Measurements from ENCODE around the gene PRTFDC1. TPM values are rescaled to one million over a fixed set of nuclear protein-coding genes. Genes with fewer than 3 reads are reported as not detected.

PRTFDC1 gene
- total and polyA plus RNA-seq, 2 of the 8 experiments (the other 6 are each of a cell fraction or from before 2014, with no cell fraction given), result 5.9 to 6.6 TPM

GRCh38 chr10:24849501-24850299, 102.7 kb downstream of the PRTFDC1 start:
- Histone ChIP-seq H3K4me1 (replicated peaks in 1 of 4; ENCODE audit: control insufficient read depth in 3 of 4, insufficient read depth in 4 of 4, low read length in 3 of 4) (peaks cover 0 to 5% (median 3%) of the 10 kb centered on the region in 4 experiments; a peak in 2 of 7 replicates), H4K91ac (replicated peaks; ENCODE audit: insufficient read length, low read length) (no peak overlapping the region), H3K36me3 (ENCODE audit: control insufficient read depth in 2 of 4, insufficient read depth in 4 of 4, low read length in 3 of 4) (no peaks in the 10 kb centered on the region), H3K4me3 (ENCODE audit: extremely low read depth in 1 of 4, insufficient read depth in 2 of 4, low read depth in 3 of 4, low read length in 4 of 4) (no peak overlapping the region), H2BK15ac (ENCODE audit: low read length) (no peak overlapping the region), H2BK12ac (ENCODE audit: low read depth, low read length) (no peak overlapping the region), H2BK5ac (ENCODE audit: low read depth, low read length) (no peak overlapping the region), H3K23ac (ENCODE audit: insufficient read length) (no peak overlapping the region), H2AFZ (ENCODE audit: low read length) (no peak overlapping the region), H4K8ac (ENCODE audit: extremely low read depth, insufficient read depth, low read length) (no peak overlapping the region), H3K18ac (ENCODE audit: extremely low read depth, low read length) (no peak overlapping the region), H3K27ac (ENCODE audit: low read depth, low read length) (no peak overlapping the region), H3K4me2 (ENCODE audit: insufficient read depth in 1 of 2, low read depth in 2 of 2, low read length in 2 of 2) (no peak overlapping the region), H2AK5ac (ENCODE audit: low read depth, low read length) (no peak overlapping the region), H3K79me2 (ENCODE audit: control insufficient read depth in 1 of 2, insufficient read depth in 2 of 2, low read length in 2 of 2) (no peaks in the 10 kb centered on the region), H3K9ac (replicated peaks in 1 of 4; ENCODE audit: extremely low read depth in 1 of 4, low read depth in 3 of 4, low read length in 3 of 4) (no peak overlapping the region), H3K9me3 (ENCODE audit: insufficient read depth in 2 of 2, low read depth in 1 of 2, low read length in 1 of 2) (no peaks in the 10 kb centered on the region), H3K4ac (replicated peaks; ENCODE audit: insufficient read length, low read depth, low read length) (no peak overlapping the region), H3K14ac (ENCODE audit: insufficient read length) (no peak overlapping the region), H3K27me3 (replicated peaks in 1 of 4; ENCODE audit: control insufficient read depth in 3 of 4, extremely low read depth in 1 of 4, insufficient read depth in 3 of 4, low read length in 3 of 4) (no peaks in the 10 kb centered on the region), H2BK120ac (replicated peaks; ENCODE audit: low read depth, low read length) (no peak overlapping the region), H3K79me1 (ENCODE audit: low read depth, low read length) (no peaks in the 10 kb centered on the region), H3K23me2 (ENCODE audit: low read depth, low read length) (peaks cover 1% of the 10 kb centered on the region; the same call in 1 of the 2 replicates), H2BK20ac (ENCODE audit: low read length) (no peak overlapping the region), H3K56ac (replicated peaks; ENCODE audit: insufficient read length, low read depth, low read length) (no peak overlapping the region), H4K20me1 (replicated peaks in 1 of 2; ENCODE audit: control insufficient read depth in 1 of 2, insufficient read depth in 2 of 2, low read length in 2 of 2) (no peaks in the 10 kb centered on the region), H4K5ac (ENCODE audit: insufficient read length, low read depth, low read length) (no peak overlapping the region)
- CTCF ChIA-PET (ENCODE audit: partially characterized antibody), result interaction anchor here (0.9 to 2.5 kb wide), 5 partner anchors 8 to 232 kb away, joined by 3 to 12 read pairs (median 4); no protein-coding TSS in a partner anchor
- POLR2A ChIA-PET (ENCODE audit: partially characterized antibody), result interaction anchor here (1.6 kb wide), 1 partner anchor 103 kb away, joined by 4 read pairs; the partner anchor contains the start of gene PRTFDC1
- DNase-seq (ENCODE audit: low read depth in 1 of 2, low spot score in 2 of 2) (no peak), FAIRE-seq (no peak)
- 81% methylated on average over 9 of the region's 9 CpGs; no CpG with 5 or more reads in 1 of the 2 experiments for WGBS, 2 experiments (ENCODE audit: extremely low coverage in 1 of 2, insufficient coverage in 1 of 2, insufficient read length in 1 of 2, insufficient replicate concordance in 2 of 2, low coverage in 1 of 2, low lambda C conversion rate in 2 of 2, missing lambda C conversion rate in 1 of 2)
- TF ChIP-seq CBX8 (IDR thresholded peaks at IDR 0.05; ENCODE audit: borderline replicate concordance, low read depth, low read length) (no peak), MAFK (IDR thresholded peaks at IDR 0.05; ENCODE audit: low read depth, low read length) (no peak), EP300 (IDR thresholded peaks at IDR 0.05; ENCODE audit: borderline replicate concordance in 1 of 2, low read depth in 2 of 2, low read length in 2 of 2) (no peak), CREB1 (IDR thresholded peaks at IDR 0.05) (no peak), HDAC2 (IDR thresholded peaks at IDR 0.05; ENCODE audit: borderline replicate concordance in 1 of 2, low read depth in 2 of 2, low read length in 2 of 2) (no peak), NANOG (IDR thresholded peaks at IDR 0.05; ENCODE audit: insufficient read depth, low read depth, low read length, poor library complexity, severe bottlenecking) (no peak), YY1 (IDR thresholded peaks at IDR 0.05; ENCODE audit: low read depth, low read length) (no peak), SIRT6 (IDR thresholded peaks at IDR 0.05; ENCODE audit: low read length) (no peak), RXRA (IDR thresholded peaks at IDR 0.05; ENCODE audit: insufficient read depth, low read depth, low read length) (no peak), PHF8 (conservative IDR thresholded peaks at IDR 0.05; ENCODE audit: low read depth, low read length) (no peak)

All from H1 (cell line).